Occipital lobe (tissue), 1 donor: Measurements from ENCODE around the gene CLN5. TPM values are rescaled to one million over a fixed set of nuclear protein-coding genes. Genes with fewer than 3 reads are reported as not detected.

ENCODE experiments used
- total RNA-seq: library from RNA; depleted of rRNA; stranded (reverse); fragments of >200 nt; gene quantifications from one replicate; pipeline ENCODE4 v1.2.3, GENCODE V29; 2014

The CLN5 gene
- total RNA-seq, 1 donor from 2014 or later, result 27.8 TPM

Other genes starting within 250 kb of the CLN5 start
- gene KCTD12, start 105.7 kb upstream of the CLN5 start, total RNA-seq, result 170 TPM
- gene ACOD1, start 43.6 kb upstream of the CLN5 start, total RNA-seq, result not detected
- gene FBXL3, start 35.1 kb downstream of the CLN5 start, total RNA-seq, result 140 TPM